Epithelial cell of esophagus (primary cell): ENCODE measurements around the gene GPBAR1.

Source experiments
- DNase-seq: peaks from one replicate; pipeline ENCODE4 v3.0.0; 2010; ENCODE audit warnings: low read depth
- H3K4me3 ChIP-seq: 2 replicates; pipeline ENCODE4 v1.5.1; 2011; ENCODE audit warnings: mild to moderate bottlenecking, low read length, control low read depth
- TF ChIP-seq, protein P1 (sequence below): IDR thresholded peaks from 2 replicates; pipeline ENCODE4 v1.5.1; 2011; ENCODE audit warnings: low read depth, mild to moderate bottlenecking, low read length, control low read depth, inconsistent platforms; ENCODE audit not compliant: insufficient read depth; ENCODE audit errors: missing control alignments

Gene GPBAR1

GRCh38 chr2:218294430-218295022 lies 33.7 kb downstream of the GPBAR1 start:
- TF ChIP-seq, protein P1, sequence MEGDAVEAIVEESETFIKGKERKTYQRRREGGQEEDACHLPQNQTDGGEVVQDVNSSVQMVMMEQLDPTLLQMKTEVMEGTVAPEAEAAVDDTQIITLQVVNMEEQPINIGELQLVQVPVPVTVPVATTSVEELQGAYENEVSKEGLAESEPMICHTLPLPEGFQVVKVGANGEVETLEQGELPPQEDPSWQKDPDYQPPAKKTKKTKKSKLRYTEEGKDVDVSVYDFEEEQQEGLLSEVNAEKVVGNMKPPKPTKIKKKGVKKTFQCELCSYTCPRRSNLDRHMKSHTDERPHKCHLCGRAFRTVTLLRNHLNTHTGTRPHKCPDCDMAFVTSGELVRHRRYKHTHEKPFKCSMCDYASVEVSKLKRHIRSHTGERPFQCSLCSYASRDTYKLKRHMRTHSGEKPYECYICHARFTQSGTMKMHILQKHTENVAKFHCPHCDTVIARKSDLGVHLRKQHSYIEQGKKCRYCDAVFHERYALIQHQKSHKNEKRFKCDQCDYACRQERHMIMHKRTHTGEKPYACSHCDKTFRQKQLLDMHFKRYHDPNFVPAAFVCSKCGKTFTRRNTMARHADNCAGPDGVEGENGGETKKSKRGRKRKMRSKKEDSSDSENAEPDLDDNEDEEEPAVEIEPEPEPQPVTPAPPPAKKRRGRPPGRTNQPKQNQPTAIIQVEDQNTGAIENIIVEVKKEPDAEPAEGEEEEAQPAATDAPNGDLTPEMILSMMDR: no peak
- DNase-seq: peak; percentile 70
- no peak overlapping the region for H3K4me3 ChIP-seq

- peak; percentile 90 for DNase-seq
- no peak overlapping the region for H3K4me3 ChIP-seq
Observed at GRCh38 chr2:218295029-218295428, 34.2 kb downstream of the GPBAR1 start.

DNA sequence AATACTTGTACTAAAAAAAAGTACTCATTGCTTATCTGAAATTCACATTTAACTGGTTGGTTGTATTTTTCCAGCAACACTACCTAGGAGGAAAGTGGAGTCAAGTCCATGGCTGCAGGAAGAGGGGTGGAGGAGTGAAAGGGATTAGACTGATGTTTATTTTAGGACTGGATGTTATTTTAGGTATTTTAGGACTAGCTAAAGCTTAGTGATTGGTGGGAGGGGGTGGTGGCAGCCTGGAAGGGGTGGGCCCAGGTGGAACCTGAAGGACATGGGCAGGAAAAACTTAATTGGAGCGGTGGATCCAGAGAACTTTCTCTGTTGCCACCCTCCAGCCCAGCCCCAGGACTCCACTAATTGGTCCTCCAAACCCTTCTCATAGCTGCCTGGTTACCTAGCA lies 35.4 kb downstream of the GPBAR1 start:
- TF ChIP-seq, protein P1: no peak
- H3K4me3 ChIP-seq: no peak overlapping the region
- DNase-seq: no peak

More at GRCh38 chr2:218295029-218295428, 34.2 kb downstream of the GPBAR1 start:
- TF ChIP-seq, protein P1: no peak

GRCh38 chr2:218296847-218297246 lies 36.0 kb downstream of the GPBAR1 start:
- H3K4me3 ChIP-seq: no peak overlapping the region
- DNase-seq: no peak
- TF ChIP-seq, protein P1: no peak

- H3K4me3 ChIP-seq: no peak overlapping the region
- DNase-seq: no peak
- TF ChIP-seq, protein P1: no peak
Observed at GRCh38 chr2:218298314-218298875, 37.6 kb downstream of the GPBAR1 start.

GRCh38 chr2:218300141-218300540 lies 39.3 kb downstream of the GPBAR1 start:
- DNase-seq: no peak
- H3K4me3 ChIP-seq: no peak overlapping the region
- TF ChIP-seq, protein P1: no peak
